ENCODE results near the gene IL15. TPM values are rescaled to one million over a fixed set of nuclear protein-coding genes. Genes with fewer than 3 reads are reported as not detected.
"Not testable (repeated sequence)": the region's sequence is repeated elsewhere in the genome, so short reads cannot be mapped to it uniquely, and the experiment has no call there.

The IL15 gene
- polyA plus RNA-seq, 2 of the 4 experiments (the other 2 are of a cell fraction): 14.1 to 32.3 TPM

- H3K4me2 ChIP-seq: no peak overlapping the region
- CTCF ChIA-PET: interaction anchor here (1.2 kb wide), 1 partner anchor 386 kb away, joined by 3 read pairs; no protein-coding TSS in a partner anchor
- no peak overlapping the region for H3K27ac ChIP-seq
- no peak for TF ChIP-seq CHD2 (IDR thresholded peaks at IDR 0.05; ENCODE audit: low read length, partially characterized antibody)
- TF ChIP-seq HOXB5 (CRISPR knock-in tag; IDR thresholded peaks at IDR 0.05): no peak
- TF ChIP-seq FOSL2 (IDR thresholded peaks at IDR 0.05): no peak
- no peak for TF ChIP-seq FOSL2 (CRISPR knock-in tag; IDR thresholded peaks at IDR 0.05)
- no peak for TF ChIP-seq BCL3 (IDR thresholded peaks at IDR 0.05)
- no peak for TF ChIP-seq NR3C1 (IDR thresholded peaks at IDR 0.05)
- no peak for TF ChIP-seq PHF8 (IDR thresholded peaks at IDR 0.05; ENCODE audit: borderline replicate concordance, low read depth)
- no peak for TF ChIP-seq SMC3 (IDR thresholded peaks at IDR 0.05)
- no peak for TF ChIP-seq MYC (IDR thresholded peaks at IDR 0.05; ENCODE audit: borderline replicate concordance, low read length)
- TF ChIP-seq HEYL (CRISPR knock-in tag; IDR thresholded peaks at IDR 0.05): no peak
- no peak for TF ChIP-seq EHMT2 (IDR thresholded peaks at IDR 0.05; ENCODE audit: low read depth)
- no peak for TF ChIP-seq HMGXB4 (CRISPR knock-in tag; IDR thresholded peaks at IDR 0.05; ENCODE audit: borderline replicate concordance)
- TF ChIP-seq POLR2A (IDR thresholded peaks at IDR 0.05; ENCODE audit: low read length): no peak
- no peak for TF ChIP-seq TP53 (CRISPR knock-in tag; IDR thresholded peaks at IDR 0.05)
- TF ChIP-seq EHF (CRISPR knock-in tag; IDR thresholded peaks at IDR 0.05): no peak
- no peak for TF ChIP-seq HOXB13 (CRISPR knock-in tag; IDR thresholded peaks at IDR 0.05; ENCODE audit: low read depth)
- TF ChIP-seq POLR2AphosphoS2 (conservative IDR thresholded peaks at IDR 0.05; ENCODE audit: low read length): no peak
- no peak for TF ChIP-seq ZFP36 (IDR thresholded peaks at IDR 0.05; ENCODE audit: borderline replicate concordance, partially characterized antibody)
- no peak for TF ChIP-seq FOXS1 (CRISPR knock-in tag; IDR thresholded peaks at IDR 0.05)
- WGBS (ENCODE audit: missing lambda C conversion rate): 88% methylated on average over 4 of the region's 4 CpGs
- no peaks in the 10 kb centered on the region for H3K4me1 ChIP-seq
- ATAC-seq (no peak), FAIRE-seq (no peak), DNase-seq (ENCODE audit: low read depth in 1 of 2, low spot score in 1 of 2) (no peak)
- POLR2A ChIA-PET: no interaction called here
- no peak overlapping the region for H3K4me3 ChIP-seq
- peaks cover 6% of the 10 kb centered on the region; the same call in 1 of the 3 replicates for H3K9me3 ChIP-seq
These were observed 95.1 kb downstream of the IL15 start for GRCh38 chr4:141731481-141731880.

GRCh38 chr4:141739636-141740035 lies 103.3 kb downstream of the IL15 start:
- POLR2A ChIA-PET: no interaction called here

GRCh38 chr4:141746026-141746425 lies 109.6 kb downstream of the IL15 start:
- ATAC-seq: no peak
- POLR2A ChIA-PET: no interaction called here
- Histone ChIP-seq H3K27ac (no peak overlapping the region), H3K9me3 (peaks cover 4% of the 10 kb centered on the region; the same call in 1 of the 3 replicates), H3K4me3 (no peak overlapping the region), H3K4me2 (no peak overlapping the region), H3K4me1 (no peaks in the 10 kb centered on the region)
- 73% methylated on average over 1 of the region's 1 CpG for WGBS (ENCODE audit: missing lambda C conversion rate)
- CTCF ChIA-PET: no interaction called here
- no peak for TF ChIP-seq HDAC2 (IDR thresholded peaks at IDR 0.05)
- no peak for TF ChIP-seq RFX5 (IDR thresholded peaks at IDR 0.05)
- no peak for TF ChIP-seq ATOH8 (CRISPR knock-in tag; IDR thresholded peaks at IDR 0.05; ENCODE audit: low read depth)
- DNase-seq (ENCODE audit: low read depth in 1 of 2, low spot score in 1 of 2): no peak
- FAIRE-seq: no peak

More at GRCh38 chr4:141739636-141740035, 103.3 kb downstream of the IL15 start:
- DNase-seq (ENCODE audit: low read depth in 1 of 2, low spot score in 1 of 2) (no peak), FAIRE-seq (no peak), ATAC-seq (no peak)
- Histone ChIP-seq H3K4me1 (no peaks in the 10 kb centered on the region), H3K4me3 (no peak overlapping the region), H3K9me3 (peaks cover 27% of the 10 kb centered on the region; the same call in 2 of the 3 replicates), H3K4me2 (no peak overlapping the region), H3K27ac (no peak overlapping the region)
- no peak for TF ChIP-seq POLR2AphosphoS2 (conservative IDR thresholded peaks at IDR 0.05; ENCODE audit: low read length)
- no peak for TF ChIP-seq RAD21 (conservative IDR thresholded peaks at IDR 0.05 in 1 of 2, IDR thresholded peaks at IDR 0.05 in 1 of 2)
- no peak for TF ChIP-seq ESRRA (IDR thresholded peaks at IDR 0.05; ENCODE audit: borderline replicate concordance, low read length)
- no peak for TF ChIP-seq PHF8 (IDR thresholded peaks at IDR 0.05; ENCODE audit: borderline replicate concordance, low read depth)
- no peak for TF ChIP-seq KDM1A (IDR thresholded peaks at IDR 0.05; ENCODE audit: low read depth)
- no peak for TF ChIP-seq JUN (IDR thresholded peaks at IDR 0.05)
- no peak for TF ChIP-seq TP53 (CRISPR knock-in tag; IDR thresholded peaks at IDR 0.05)
- no peak for TF ChIP-seq SREBF2 (IDR thresholded peaks at IDR 0.05)
- no peak for TF ChIP-seq BHLHE40 (IDR thresholded peaks at IDR 0.05; ENCODE audit: low read depth, low read length)
- TF ChIP-seq FOSL2 (IDR thresholded peaks at IDR 0.05): no peak
- TF ChIP-seq FOSL2 (CRISPR knock-in tag; IDR thresholded peaks at IDR 0.05): no peak
- CTCF ChIA-PET: no interaction called here

GRCh38 chr4:141751806-141752205 lies 115.4 kb downstream of the IL15 start:
- not testable (repeated sequence) for FAIRE-seq, ATAC-seq
- WGBS (ENCODE audit: missing lambda C conversion rate): 69% methylated on average over 3 of the region's 3 CpGs

More at GRCh38 chr4:141751806-141752205, 115.4 kb downstream of the IL15 start:
- H3K9me3 ChIP-seq; POLR2A ChIA-PET; CTCF ChIA-PET; H3K4me2 ChIP-seq; H3K4me3 ChIP-seq; H3K27ac ChIP-seq; H3K4me1 ChIP-seq; DNase-seq (ENCODE audit: low read depth in 1 of 2, low spot score in 1 of 2): not testable (repeated sequence)

All from A549 (cell line).